Upper lobe of right lung (tissue), 1 donor: ENCODE results near the gene CABYR. TPM values are rescaled to one million over a fixed set of nuclear protein-coding genes. Genes with fewer than 3 reads are reported as not detected.

ENCODE experiments used
- ATAC-seq: fragments of 200-7000 bp; cut with Tn5 transposase; one replicate; pipeline ENCODE4 v1.9.1; 2020; ENCODE audit warnings: mild to moderate bottlenecking, moderate library complexity
- DNase-seq: peaks from one replicate; pipeline ENCODE4 v3.0.0-alpha.2; 2020
- H3K27ac ChIP-seq: fragments of 200-600 bp; one replicate; pipeline ENCODE4 v1.8.0; 2022
- H3K27me3 ChIP-seq: fragments of 200-600 bp; one replicate; pipeline ENCODE4 v1.8.0; 2022; ENCODE audit warnings: mild to moderate bottlenecking
- H3K36me3 ChIP-seq: fragments of 200-600 bp; one replicate; pipeline ENCODE4 v1.8.0; 2022
- H3K4me1 ChIP-seq: fragments of 200-600 bp; one replicate; pipeline ENCODE4 v1.8.0; 2022
- H3K4me3 ChIP-seq: fragments of 200-600 bp; one replicate; pipeline ENCODE4 v1.8.0; 2022; ENCODE audit warnings: mild to moderate bottlenecking
- H3K9me3 ChIP-seq: fragments of 200-600 bp; one replicate; pipeline ENCODE4 v1.8.0; 2022
- intact Hi-C: fragments of 100-400 bp; cut with DNase I; formaldehyde crosslinking; loops from one replicate; pipeline ENCODE4 v1.11.0; 2022
- total RNA-seq: library from RNA; stranded (reverse); fragmentation: NEBNext Ultra II Directional; extraction: Animal tissue kit (Norgen Biotek cat#: 25700); gene quantifications from one replicate; pipeline ENCODE4 v1.2.1, GENCODE V29; 2021
- TF ChIP-seq, protein P1 (sequence below): fragments of 200-600 bp; IDR thresholded peaks from one replicate; pipeline ENCODE4 v1.8.0; 2022; ENCODE audit warnings: antibody characterized with exemption
- donor health status: DM: no; HTN: yes; CAD: no; lungs with severe emphysema.

CABYR gene
- total RNA-seq, 1 donor from 2014 or later = 1.1 TPM

DNA sequence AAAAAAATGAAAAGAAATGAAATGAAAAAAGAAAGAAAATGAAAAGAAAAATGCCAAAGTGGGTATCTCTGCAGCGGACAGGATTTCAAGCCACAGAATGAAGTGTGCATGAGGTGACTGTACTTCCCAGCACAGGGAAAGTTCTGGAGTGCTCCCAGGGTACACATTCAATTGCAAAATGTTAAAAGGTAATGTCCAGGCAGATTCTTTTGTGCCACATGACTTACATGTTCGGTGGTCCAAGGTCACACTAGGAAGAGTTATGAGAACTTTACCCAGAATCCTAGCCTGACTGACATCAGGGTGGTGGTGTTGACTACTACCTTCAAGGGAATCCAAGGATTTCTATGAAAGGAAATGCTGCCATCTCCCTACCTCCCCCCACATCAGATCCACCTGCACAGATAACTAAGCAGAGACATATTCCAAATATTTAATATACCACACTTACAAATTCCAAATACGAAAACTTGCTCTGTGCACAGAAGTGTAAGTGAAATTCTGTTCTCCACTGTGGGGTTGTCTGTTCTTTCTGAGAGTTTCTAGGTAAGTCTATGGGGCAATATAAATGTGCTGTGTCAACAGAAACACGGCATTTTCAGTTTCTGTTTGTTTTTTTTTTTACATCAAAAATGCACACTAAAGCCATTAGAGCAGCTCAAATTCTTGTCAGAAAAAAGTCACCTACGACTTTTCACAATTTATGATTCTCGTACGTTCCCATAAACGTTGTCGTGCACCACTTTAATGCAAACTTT is 56.6 kb downstream of the CABYR start:
- no peaks in the 10 kb centered on the region for H3K9me3 ChIP-seq
- ATAC-seq (no peak), DNase-seq (no peak)
- intact Hi-C loops = no loop called here
- no peak overlapping the region for H3K27ac ChIP-seq
- no peaks in the 10 kb centered on the region for H3K27me3 ChIP-seq
- TF ChIP-seq, protein P1, sequence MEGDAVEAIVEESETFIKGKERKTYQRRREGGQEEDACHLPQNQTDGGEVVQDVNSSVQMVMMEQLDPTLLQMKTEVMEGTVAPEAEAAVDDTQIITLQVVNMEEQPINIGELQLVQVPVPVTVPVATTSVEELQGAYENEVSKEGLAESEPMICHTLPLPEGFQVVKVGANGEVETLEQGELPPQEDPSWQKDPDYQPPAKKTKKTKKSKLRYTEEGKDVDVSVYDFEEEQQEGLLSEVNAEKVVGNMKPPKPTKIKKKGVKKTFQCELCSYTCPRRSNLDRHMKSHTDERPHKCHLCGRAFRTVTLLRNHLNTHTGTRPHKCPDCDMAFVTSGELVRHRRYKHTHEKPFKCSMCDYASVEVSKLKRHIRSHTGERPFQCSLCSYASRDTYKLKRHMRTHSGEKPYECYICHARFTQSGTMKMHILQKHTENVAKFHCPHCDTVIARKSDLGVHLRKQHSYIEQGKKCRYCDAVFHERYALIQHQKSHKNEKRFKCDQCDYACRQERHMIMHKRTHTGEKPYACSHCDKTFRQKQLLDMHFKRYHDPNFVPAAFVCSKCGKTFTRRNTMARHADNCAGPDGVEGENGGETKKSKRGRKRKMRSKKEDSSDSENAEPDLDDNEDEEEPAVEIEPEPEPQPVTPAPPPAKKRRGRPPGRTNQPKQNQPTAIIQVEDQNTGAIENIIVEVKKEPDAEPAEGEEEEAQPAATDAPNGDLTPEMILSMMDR = no peak
- H3K4me3 ChIP-seq = no peak overlapping the region
- H3K4me1 ChIP-seq = no peaks in the 10 kb centered on the region
- peaks cover 5% of the 10 kb centered on the region for H3K36me3 ChIP-seq

GRCh38 chr18:24196764-24197163 is 57.9 kb downstream of the CABYR start:
- Histone ChIP-seq H3K4me3 (no peak overlapping the region), H3K9me3 (no peaks in the 10 kb centered on the region), H3K27me3 (no peaks in the 10 kb centered on the region), H3K4me1 (no peaks in the 10 kb centered on the region), H3K27ac (no peak overlapping the region), H3K36me3 (peaks cover 5% of the 10 kb centered on the region)
- intact Hi-C loops = no loop called here
- DNase-seq = no peak
- no peak for ATAC-seq
- TF ChIP-seq, protein P1 = no peak

DNA sequence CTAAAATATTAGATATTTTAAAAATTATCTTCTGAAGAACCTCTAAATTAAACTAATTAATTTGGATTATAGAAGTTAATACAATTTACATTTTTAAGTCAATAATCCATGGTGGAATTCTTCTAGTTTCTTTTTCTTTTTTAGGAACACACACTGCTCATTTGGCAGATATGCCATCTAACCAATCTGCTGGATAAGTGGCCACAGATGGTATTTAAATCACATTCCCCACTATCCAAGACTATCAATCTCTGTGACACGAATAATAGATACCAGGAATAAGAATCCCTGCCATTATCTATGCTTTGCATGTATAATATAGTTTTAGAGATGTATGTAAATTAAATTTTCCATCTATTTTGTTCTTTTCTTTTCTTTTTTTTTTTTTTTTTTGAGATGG is 58.5 kb downstream of the CABYR start:
- DNase-seq = no peak
- TF ChIP-seq, protein P1 = no peak
- no peak for ATAC-seq
- H3K4me1 ChIP-seq = no peaks in the 10 kb centered on the region
- no peak overlapping the region for H3K27ac ChIP-seq
- peaks cover 5% of the 10 kb centered on the region for H3K36me3 ChIP-seq
- intact Hi-C loops = no loop called here
- H3K9me3 ChIP-seq = no peaks in the 10 kb centered on the region
- no peaks in the 10 kb centered on the region for H3K27me3 ChIP-seq
- H3K4me3 ChIP-seq = no peak overlapping the region

DNA sequence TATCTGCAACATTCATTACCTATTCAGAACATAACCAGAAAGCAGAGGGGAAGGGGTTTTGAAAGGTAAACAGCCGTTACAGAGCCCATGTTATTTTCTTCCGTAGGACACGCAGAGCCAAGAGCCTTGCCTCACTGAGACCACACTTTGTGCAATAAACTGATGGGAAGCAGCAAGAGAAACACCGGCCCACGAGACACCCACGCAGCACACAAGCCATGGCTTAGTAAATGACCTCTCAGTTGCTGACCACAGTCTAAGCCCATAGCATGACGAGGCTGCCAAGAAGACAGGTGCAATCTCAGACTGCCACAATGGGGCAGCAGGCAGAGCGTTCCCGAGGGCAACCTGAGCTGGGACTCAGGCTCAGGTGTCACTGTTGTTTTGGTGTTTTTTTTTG is 59.6 kb downstream of the CABYR start:
- ATAC-seq (peak; percentile 90), DNase-seq (peak; percentile 83)
- Histone ChIP-seq H3K36me3 (peaks cover 5% of the 10 kb centered on the region), H3K4me3 (no peak overlapping the region), H3K9me3 (no peaks in the 10 kb centered on the region), H3K27ac (no peak overlapping the region), H3K27me3 (no peaks in the 10 kb centered on the region), H3K4me1 (no peaks in the 10 kb centered on the region)
- TF ChIP-seq, protein P1 = no peak
- intact Hi-C loops = no loop called here

GRCh38 chr18:24199372-24199962 is 60.6 kb downstream of the CABYR start:
- ATAC-seq (no peak), DNase-seq (no peak)
- no peaks in the 10 kb centered on the region for H3K27me3 ChIP-seq
- no peak overlapping the region for H3K27ac ChIP-seq
- no peaks in the 10 kb centered on the region for H3K4me1 ChIP-seq
- no peak overlapping the region for H3K4me3 ChIP-seq
- H3K36me3 ChIP-seq = peaks cover 2% of the 10 kb centered on the region
- TF ChIP-seq, protein P1 = no peak
- intact Hi-C loops = no loop called here
- no peaks in the 10 kb centered on the region for H3K9me3 ChIP-seq
